ENCODE data around the gene S100A4. TPM values are rescaled to one million over a fixed set of nuclear protein-coding genes. Genes with fewer than 3 reads are reported as not detected.

Gene S100A4
- total RNA-seq, 2 experiments from 2014 or later: 36.5 to 37.9 TPM

Other genes starting within 250 kb of the S100A4 start
- gene PGLYRP3, start 232.9 kb downstream of the S100A4 start, total RNA-seq: not detected
- gene PGLYRP4, start 197.0 kb downstream of the S100A4 start, total RNA-seq: not detected
- gene S100A9, start 188.0 kb downstream of the S100A4 start, total RNA-seq: 1 to 10 TPM; 1.7 to 2.6 TPM
- not detected for gene S100A12, start 170.2 kb downstream of the S100A4 start, total RNA-seq
- not detected for gene S100A8, start 154.7 kb downstream of the S100A4 start, total RNA-seq
- not detected for gene S100A7A, start 129.3 kb downstream of the S100A4 start, total RNA-seq
- not detected for gene S100A7, start 85.2 kb downstream of the S100A4 start, total RNA-seq
- gene S100A6, start 9.8 kb downstream of the S100A4 start, total RNA-seq: 100 to 1,000 TPM; 200 to 204 TPM
- under 1 TPM; 0.89 to 0.93 TPM for gene S100A5, start 4.9 kb downstream of the S100A4 start, total RNA-seq
- gene S100A3, start 3.5 kb upstream of the S100A4 start, total RNA-seq: not detected
- under 1 TPM; 0.74 to 0.77 TPM for gene S100A2, start 20.0 kb upstream of the S100A4 start, total RNA-seq
- gene S100A16, start 67.3 kb upstream of the S100A4 start, total RNA-seq: not detected
- gene S100A14, start 70.5 kb upstream of the S100A4 start, total RNA-seq: not detected
- 1 to 10 TPM; 6.6 to 7.0 TPM for gene S100A13, start 81.7 kb upstream of the S100A4 start, total RNA-seq
- gene S100A1, start 82.6 kb upstream of the S100A4 start, total RNA-seq: not detected
- 10 to 100 TPM; 88.2 to 91.3 TPM for gene CHTOP, start 88.3 kb upstream of the S100A4 start, total RNA-seq
- 10 to 100 TPM; 24.4 to 26.2 TPM for gene SNAPIN, start 112.9 kb upstream of the S100A4 start, total RNA-seq
- 100 to 1,000 TPM; 346 to 357 TPM for gene ILF2, start 125.2 kb upstream of the S100A4 start, total RNA-seq
- under 1 TPM; 0.05 to 0.10 TPM for gene NPR1, start 132.9 kb upstream of the S100A4 start, total RNA-seq
- 10 to 100 TPM; 39.3 to 40.4 TPM for gene INTS3, start 182.2 kb upstream of the S100A4 start, total RNA-seq
- 1 to 10 TPM; 2.7 to 4.3 TPM for gene SLC27A3, start 229.6 kb upstream of the S100A4 start, total RNA-seq